NT2/D1 (cell line): Measurements from ENCODE around the gene CASTOR1.

Experiments used
- SUZ12 ChIP-seq: IDR thresholded peaks from 2 replicates; pipeline ENCODE4 v1.6.1; 2011; ENCODE audit not compliant: insufficient read length, insufficient read depth; ENCODE audit errors: extremely low read depth
- YY1 ChIP-seq: IDR thresholded peaks from 2 replicates; pipeline ENCODE4 v1.6.1; 2011; ENCODE audit not compliant: insufficient read length, insufficient read depth
- ZNF274 ChIP-seq: IDR thresholded peaks from 2 replicates; pipeline ENCODE4 v1.6.1; 2011; ENCODE audit warnings: mild to moderate bottlenecking, low read depth, low read length

DNA sequence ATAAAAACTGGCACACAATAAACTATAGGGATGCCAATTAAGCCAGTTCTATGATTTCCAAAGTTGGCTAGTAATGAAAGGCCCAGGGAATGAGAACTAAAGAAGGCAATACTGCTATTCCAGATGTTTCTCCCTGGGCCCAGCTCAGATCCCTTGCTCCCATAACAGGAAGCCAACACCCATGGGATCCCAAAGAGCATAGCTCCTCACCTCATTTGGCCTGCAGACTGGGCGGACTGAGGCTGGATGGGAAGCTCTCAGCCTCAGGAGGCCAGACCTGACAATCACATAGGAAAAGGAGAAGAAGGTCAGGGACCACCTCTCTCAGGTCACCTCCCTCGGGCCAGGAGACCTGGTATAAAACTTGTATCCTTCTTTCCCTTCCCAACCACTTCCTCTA is 32.2 kb upstream of the CASTOR1 start:
- no peak for TF ChIP-seq ZNF274
- TF ChIP-seq YY1, result no peak
- TF ChIP-seq SUZ12, result no peak
